EH (cell line): ENCODE measurements around the gene MLPH.

Experiments
- DNase-seq: peaks from one replicate; pipeline ENCODE4 v3.0.0-alpha.2; 2015; ENCODE audit warnings: low read depth

The MLPH gene

GRCh38 chr2:237567276-237568029 lies 80.4 kb downstream of the MLPH start:
- no peak for DNase-seq

DNA sequence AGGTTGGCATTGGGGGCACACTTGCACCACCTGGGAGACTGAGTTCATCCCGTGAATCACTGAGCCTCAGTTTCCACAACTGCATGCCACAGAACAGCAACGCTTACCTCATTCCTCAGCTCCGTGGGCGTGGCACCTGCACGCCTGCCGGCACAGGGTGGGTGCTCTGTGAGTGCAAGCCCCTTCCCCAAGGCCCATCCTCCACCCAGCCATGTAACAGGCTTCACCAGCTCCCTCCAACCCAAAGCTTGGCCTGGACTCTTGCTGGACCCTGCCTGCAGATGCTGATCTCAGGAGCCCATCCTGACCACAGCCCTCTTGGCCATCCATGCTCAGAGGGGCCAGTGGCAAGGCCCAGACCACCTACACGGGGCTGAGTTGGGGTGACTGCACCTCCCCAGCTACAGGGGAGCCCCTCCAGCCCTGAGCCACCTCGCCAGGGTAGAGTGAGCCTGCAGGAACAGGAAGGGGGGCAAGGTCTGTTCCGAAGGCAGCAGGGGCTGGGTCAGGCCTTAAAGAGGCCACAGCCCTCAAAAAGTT lies 81.1 kb downstream of the MLPH start:
- DNase-seq, result no peak

DNA sequence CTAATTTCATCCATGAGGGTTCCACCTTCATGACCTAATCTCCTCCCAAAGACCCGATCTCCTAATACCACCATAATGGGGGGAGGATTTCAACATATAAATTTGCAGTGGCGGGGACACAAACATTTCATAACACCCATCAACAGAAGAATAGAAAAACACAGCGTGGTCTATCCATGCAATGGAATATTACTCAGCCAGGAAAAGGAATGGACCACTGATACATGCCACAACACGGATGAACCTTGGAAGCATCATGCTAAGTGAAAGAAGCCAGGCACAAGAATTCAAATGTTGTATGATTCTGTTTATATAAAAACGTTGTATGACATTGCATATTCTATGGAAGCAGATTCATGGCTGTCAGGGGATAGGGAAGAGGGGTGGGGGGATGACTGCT lies 82.0 kb downstream of the MLPH start:
- no peak for DNase-seq

DNA sequence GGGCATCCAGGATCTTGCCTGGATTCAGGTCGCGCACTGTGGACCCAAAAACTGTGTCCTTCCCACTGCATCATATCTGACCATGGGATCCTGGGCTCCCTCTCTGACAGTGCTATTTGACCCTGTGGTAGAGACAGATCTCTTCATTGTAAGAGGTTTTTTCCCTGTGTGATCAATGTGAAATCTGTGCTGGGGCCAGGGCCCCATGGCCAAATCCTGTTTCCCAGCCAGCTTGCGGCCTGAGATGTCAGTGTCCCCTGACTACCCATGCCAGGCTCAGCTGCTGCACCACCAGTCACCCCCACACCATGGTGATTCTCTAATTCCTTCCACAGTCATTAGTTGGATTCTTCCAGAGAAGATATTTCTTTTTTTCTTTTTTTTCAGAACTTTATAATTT lies 82.8 kb downstream of the MLPH start:
- DNase-seq, result no peak

- no peak for DNase-seq
Observed at GRCh38 chr2:237570776-237571335, 83.8 kb downstream of the MLPH start.

- DNase-seq, result no peak
Observed at GRCh38 chr2:237571551-237571950, 84.5 kb downstream of the MLPH start.

GRCh38 chr2:237572021-237572741 lies 85.1 kb downstream of the MLPH start:
- DNase-seq, result peak; percentile 91

DNA sequence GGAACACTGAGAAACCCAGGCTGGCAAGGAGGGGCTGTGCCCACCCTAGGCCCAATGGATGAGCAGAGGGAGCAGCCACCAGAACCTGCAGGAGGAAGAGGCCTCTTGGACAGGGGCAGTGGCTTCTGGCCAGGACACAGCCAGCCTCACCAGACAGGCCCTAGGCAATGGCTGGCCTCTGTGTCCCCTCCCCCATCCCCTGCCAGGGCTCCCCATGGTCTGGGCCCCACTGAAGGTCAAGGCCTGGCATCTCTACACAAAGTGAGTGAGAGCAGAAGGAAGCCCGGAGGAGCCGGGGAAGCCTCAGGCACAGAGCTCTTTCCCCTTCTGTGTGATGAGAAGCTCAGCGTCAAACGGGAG lies 85.7 kb downstream of the MLPH start:
- DNase-seq, result no peak

DNA sequence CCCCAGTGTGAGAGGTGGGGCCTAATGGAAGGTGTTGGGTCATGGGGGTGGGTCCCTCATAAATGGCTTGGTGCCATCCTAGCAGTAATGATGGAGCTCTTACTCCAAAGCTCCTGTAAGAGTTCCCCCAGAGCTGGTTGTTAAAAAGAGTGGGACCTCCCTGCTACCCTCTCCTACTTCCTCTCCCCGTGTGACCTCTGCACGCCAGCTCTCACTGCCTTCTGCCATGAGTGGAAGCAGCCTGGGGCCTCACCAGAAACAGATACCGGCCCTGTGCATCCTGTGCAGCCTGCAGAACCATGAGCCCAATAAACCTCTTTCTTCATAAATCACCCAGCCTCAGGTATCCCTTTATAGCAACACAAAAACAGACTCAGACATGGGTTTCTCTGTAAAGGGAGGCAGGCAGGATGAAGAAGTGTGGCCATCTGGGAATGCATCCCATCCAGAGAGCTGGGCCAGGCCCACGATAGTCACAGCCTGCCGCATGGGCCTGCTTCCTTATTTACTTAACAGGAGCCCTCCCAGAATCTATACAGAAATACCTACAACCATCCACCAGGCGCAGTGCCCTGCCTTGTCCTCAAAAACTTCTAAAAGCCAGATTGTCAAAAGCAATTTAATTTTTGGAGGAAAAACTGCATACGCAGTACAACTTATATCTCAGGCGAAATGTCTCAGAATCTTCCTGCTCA lies 86.8 kb downstream of the MLPH start:
- no peak for DNase-seq

- DNase-seq, result no peak
Observed at GRCh38 chr2:237574467-237574866, 87.4 kb downstream of the MLPH start.

- no peak for DNase-seq
Observed at GRCh38 chr2:237574894-237575868, 88.1 kb downstream of the MLPH start.

- DNase-seq, result no peak
Observed at GRCh38 chr2:237575869-237576862, 89.1 kb downstream of the MLPH start.

- no peak for DNase-seq
Observed at GRCh38 chr2:237576974-237577373, 89.9 kb downstream of the MLPH start.

- no peak for DNase-seq
Observed at GRCh38 chr2:237577458-237577857, 90.4 kb downstream of the MLPH start.

GRCh38 chr2:237577956-237578870 lies 91.2 kb downstream of the MLPH start:
- no peak for DNase-seq

GRCh38 chr2:237581326-237581725 lies 94.3 kb downstream of the MLPH start:
- DNase-seq, result no peak

DNA sequence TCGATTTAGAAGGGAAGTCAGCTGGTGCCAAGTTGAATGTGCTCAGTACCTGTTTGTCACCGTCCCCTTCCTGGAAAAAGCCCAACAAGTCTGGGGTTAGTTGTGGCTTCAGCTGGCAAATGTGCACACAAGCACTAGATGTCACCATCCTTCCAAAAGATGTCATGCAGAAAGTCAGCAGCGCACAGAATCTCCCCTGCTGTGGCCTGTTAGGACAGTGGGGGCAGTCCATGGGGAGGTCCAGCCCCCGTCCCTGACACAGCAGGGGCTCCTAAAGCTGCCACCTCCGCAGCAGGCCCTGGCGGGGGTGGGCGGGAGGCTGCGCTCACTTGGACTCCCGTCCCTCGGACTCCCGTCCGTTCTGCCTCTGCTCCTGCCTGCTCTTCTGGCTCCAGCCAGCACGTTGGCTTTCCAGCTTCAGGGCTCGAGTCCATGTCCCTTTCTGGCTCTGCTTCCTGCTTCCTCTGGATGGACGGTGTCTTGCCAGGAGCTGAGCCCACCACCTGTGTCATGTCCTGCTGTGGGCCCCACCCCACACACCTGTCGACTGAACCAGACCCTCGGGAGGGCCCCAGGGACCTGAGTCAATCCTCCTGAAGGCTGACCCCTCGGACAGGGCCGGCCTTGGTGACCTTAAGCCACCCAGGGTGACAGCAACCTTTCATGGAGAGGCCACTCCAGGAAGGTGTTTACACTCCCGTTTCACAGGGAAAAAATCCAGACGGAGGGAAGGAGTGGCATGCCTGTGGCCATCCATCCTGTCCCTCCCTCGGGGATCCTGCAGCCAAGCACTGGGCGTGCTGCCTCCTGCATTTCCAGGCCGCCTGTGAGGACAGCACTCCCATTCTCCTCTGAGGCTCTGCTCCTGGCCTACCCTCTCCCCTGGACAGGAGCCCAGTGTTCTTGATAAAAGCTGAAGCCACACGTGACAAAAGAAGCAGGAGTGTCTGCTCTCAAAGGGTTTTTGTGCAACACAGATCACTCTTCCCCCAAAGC lies 95.0 kb downstream of the MLPH start:
- peak; percentile 80 for DNase-seq
